MM.1S (cell line): ENCODE results near the gene CYP4A11.

Experiments
- DNase-seq: peaks from one replicate; pipeline ENCODE4 v3.0.0-alpha.2; 2015
- H2AFZ ChIP-seq: fragments of 300-600 bp; sonication (generic); 2 replicates; pipeline ENCODE4 v1.6.0; 2016; ENCODE audit warnings: antibody characterized with exemption, low read length
- H3F3A ChIP-seq: fragments of 300-600 bp; sonication (generic); 2 replicates; pipeline ENCODE4 v1.6.1; 2016; ENCODE audit warnings: mild to moderate bottlenecking, antibody characterized with exemption, low read length, moderate library complexity, mixed read lengths; ENCODE audit not compliant: insufficient read depth
- H3K27ac ChIP-seq: fragments of 300-600 bp; sonication (generic); 2 replicates; pipeline ENCODE4 v1.5.1; 2016; ENCODE audit warnings: mild to moderate bottlenecking, low read length
- H3K27me3 ChIP-seq: fragments of 300-600 bp; sonication (generic); replicated peaks from 2 replicates; pipeline ENCODE4 v1.6.0; 2016; ENCODE audit warnings: low read length; ENCODE audit not compliant: insufficient read depth
- H3K36me3 ChIP-seq: fragments of 300-600 bp; sonication (generic); replicated peaks from 2 replicates; pipeline ENCODE4 v1.6.1; 2016; ENCODE audit warnings: mild to moderate bottlenecking, low read length, mixed read lengths; ENCODE audit not compliant: insufficient read depth
- H3K4me1 ChIP-seq: fragments of 300-600 bp; sonication (generic); 2 replicates; pipeline ENCODE4 v1.6.1; 2016; ENCODE audit warnings: low read length, mixed read lengths
- H3K4me2 ChIP-seq: fragments of 300-600 bp; sonication (generic); 2 replicates; pipeline ENCODE4 v1.6.0; 2016; ENCODE audit warnings: low read depth, low read length
- H3K4me3 ChIP-seq: fragments of 300-600 bp; sonication (generic); 2 replicates; pipeline ENCODE4 v1.5.1; 2016; ENCODE audit warnings: low read length, mixed read lengths
- H3K79me2 ChIP-seq: fragments of 300-600 bp; sonication (generic); 2 replicates; pipeline ENCODE4 v1.6.1; 2016; ENCODE audit warnings: mixed run types, low read length, mixed read lengths
- H3K9ac ChIP-seq: fragments of 300-600 bp; sonication (generic); 2 replicates; pipeline ENCODE4 v1.6.1; 2016; ENCODE audit warnings: low read length, mixed read lengths
- H3K9me2 ChIP-seq: fragments of 300-600 bp; sonication (generic); replicated peaks from 2 replicates; pipeline ENCODE4 v1.6.1; 2016; ENCODE audit warnings: mild to moderate bottlenecking, low read length, mixed read lengths; ENCODE audit not compliant: insufficient read depth
- H3K9me3 ChIP-seq: fragments of 300-600 bp; sonication (generic); replicated peaks from 2 replicates; pipeline ENCODE4 v1.6.1; 2016; ENCODE audit warnings: mild to moderate bottlenecking, low read length, mixed read lengths; ENCODE audit not compliant: insufficient read depth
- H4K20me1 ChIP-seq: fragments of 300-600 bp; sonication (generic); 2 replicates; pipeline ENCODE4 v1.6.1; 2016; ENCODE audit warnings: mild to moderate bottlenecking, low read length, moderate library complexity, mixed read lengths; ENCODE audit not compliant: insufficient read depth
- CTCF ChIP-seq: fragments of 300-600 bp; sonication (generic); IDR thresholded peaks from 2 replicates; pipeline ENCODE4 v1.5.1; 2016; ENCODE audit warnings: antibody characterized with exemption, low read length, mixed read lengths
- EZH2 ChIP-seq: fragments of 300-600 bp; sonication (generic); optimal IDR thresholded peaks from 2 replicates; pipeline ENCODE3; 2017; ENCODE audit warnings: low read depth, mild to moderate bottlenecking, antibody characterized with exemption, low read length, mixed read lengths
- EZH2phosphoT487 ChIP-seq: fragments of 300-600 bp; sonication (generic); IDR thresholded peaks from 2 replicates; pipeline ENCODE4 v1.6.1; 2018; ENCODE audit warnings: antibody characterized with exemption, low read length

CYP4A11 gene

DNA sequence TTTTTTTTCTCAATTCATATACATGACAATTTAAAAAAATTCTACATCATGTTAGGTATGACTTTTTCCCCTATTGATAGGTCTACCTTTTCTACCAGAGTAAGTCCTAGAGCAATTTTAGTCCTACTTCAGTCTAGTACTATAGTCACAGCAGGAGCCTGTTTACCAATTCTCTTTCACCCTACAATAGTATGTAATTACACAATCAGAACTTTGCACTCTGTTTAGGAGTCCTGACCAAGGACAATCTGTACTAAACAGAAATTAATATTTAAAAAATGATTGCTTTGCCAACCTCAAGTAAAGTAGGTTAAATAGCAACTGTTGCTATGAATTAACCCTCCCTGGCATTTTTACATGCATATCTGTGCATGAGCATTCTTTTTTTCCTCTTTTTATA is 810 bp upstream of the CYP4A11 start:
- H3K27me3 ChIP-seq, result no peaks in the 10 kb centered on the region
- H3K9me2 ChIP-seq, result no peaks in the 10 kb centered on the region
- DNase-seq, result no peak
- no peak overlapping the region for H3K4me2 ChIP-seq
- H4K20me1 ChIP-seq, result no peaks in the 10 kb centered on the region
- no peak for TF ChIP-seq EZH2
- no peak for TF ChIP-seq CTCF
- TF ChIP-seq EZH2phosphoT487, result no peak
- H3K4me3 ChIP-seq, result no peak overlapping the region
- no peaks in the 10 kb centered on the region for H3F3A ChIP-seq
- H3K27ac ChIP-seq, result no peak overlapping the region
- no peak overlapping the region for H3K9ac ChIP-seq
- H3K79me2 ChIP-seq, result no peaks in the 10 kb centered on the region
- no peaks in the 10 kb centered on the region for H3K9me3 ChIP-seq
- H3K4me1 ChIP-seq, result no peaks in the 10 kb centered on the region
- no peak overlapping the region for H2AFZ ChIP-seq
- no peaks in the 10 kb centered on the region for H3K36me3 ChIP-seq

DNA sequence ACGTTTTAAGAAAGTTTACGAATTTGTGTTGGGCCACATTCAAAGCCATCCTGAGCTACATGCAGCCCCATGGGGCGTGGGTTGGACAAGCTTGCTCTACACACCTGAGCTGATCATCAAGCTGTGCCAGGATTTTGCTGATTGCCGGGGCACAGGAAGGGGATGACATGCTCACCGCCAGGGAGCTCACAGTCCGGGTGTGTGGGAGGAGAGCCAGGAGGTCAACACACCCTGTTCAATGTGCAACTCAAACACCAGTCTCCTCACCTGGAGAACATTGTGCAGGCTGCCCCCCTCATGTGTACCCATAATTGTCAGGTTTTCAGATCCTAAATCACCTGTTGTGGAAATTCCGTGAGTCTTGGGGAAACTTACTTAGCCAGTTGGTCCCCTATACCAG is 969 bp downstream of the CYP4A11 start:
- Histone ChIP-seq H3K4me1 (no peaks in the 10 kb centered on the region), H3K9me3 (no peaks in the 10 kb centered on the region), H3K4me3 (no peak overlapping the region), H2AFZ (no peak overlapping the region), H3K9me2 (no peaks in the 10 kb centered on the region), H4K20me1 (no peaks in the 10 kb centered on the region), H3K9ac (no peak overlapping the region), H3K36me3 (no peaks in the 10 kb centered on the region), H3K79me2 (no peaks in the 10 kb centered on the region), H3K27ac (no peak overlapping the region), H3K4me2 (no peak overlapping the region), H3K27me3 (no peaks in the 10 kb centered on the region), H3F3A (no peaks in the 10 kb centered on the region)
- DNase-seq, result no peak
- TF ChIP-seq CTCF (no peak), EZH2 (no peak), EZH2phosphoT487 (no peak)

GRCh38 chr1:46937270-46937669 is 4.0 kb downstream of the CYP4A11 start:
- no peak for TF ChIP-seq CTCF
- no peak for TF ChIP-seq EZH2
- TF ChIP-seq EZH2phosphoT487, result no peak
- no peak overlapping the region for H3K9ac ChIP-seq
- no peak for DNase-seq
- H3K9me3 ChIP-seq, result no peaks in the 10 kb centered on the region
- no peak overlapping the region for H3K4me3 ChIP-seq
- H2AFZ ChIP-seq, result no peak overlapping the region
- H4K20me1 ChIP-seq, result no peaks in the 10 kb centered on the region
- no peak overlapping the region for H3K4me2 ChIP-seq
- H3K27ac ChIP-seq, result no peak overlapping the region
- H3F3A ChIP-seq, result no peaks in the 10 kb centered on the region
- no peaks in the 10 kb centered on the region for H3K4me1 ChIP-seq
- no peaks in the 10 kb centered on the region for H3K9me2 ChIP-seq
- no peaks in the 10 kb centered on the region for H3K79me2 ChIP-seq
- H3K27me3 ChIP-seq, result no peaks in the 10 kb centered on the region
- H3K36me3 ChIP-seq, result no peaks in the 10 kb centered on the region

- H3K27me3 ChIP-seq, result no peaks in the 10 kb centered on the region
- H3K79me2 ChIP-seq, result no peaks in the 10 kb centered on the region
- H3K9ac ChIP-seq, result no peak overlapping the region
- no peak overlapping the region for H3K27ac ChIP-seq
- H4K20me1 ChIP-seq, result no peaks in the 10 kb centered on the region
- TF ChIP-seq CTCF, result no peak
- TF ChIP-seq EZH2, result no peak
- no peak for TF ChIP-seq EZH2phosphoT487
- no peaks in the 10 kb centered on the region for H3F3A ChIP-seq
- DNase-seq, result no peak
- no peak overlapping the region for H3K4me3 ChIP-seq
- H3K4me1 ChIP-seq, result no peaks in the 10 kb centered on the region
- H3K4me2 ChIP-seq, result no peak overlapping the region
- no peaks in the 10 kb centered on the region for H3K9me2 ChIP-seq
- no peak overlapping the region for H2AFZ ChIP-seq
- H3K9me3 ChIP-seq, result no peaks in the 10 kb centered on the region
- H3K36me3 ChIP-seq, result no peaks in the 10 kb centered on the region
These were observed 4.5 kb downstream of the CYP4A11 start for GRCh38 chr1:46936788-46937187.
